Lower leg skin (tissue), 4 donors: Measurements from ENCODE around the gene FYCO1. TPM values are rescaled to one million over a fixed set of nuclear protein-coding genes. Genes with fewer than 3 reads are reported as not detected.

Experiments used
- DNase-seq, 2 donors: peaks; one replicate each; pipeline ENCODE4 v3.0.0-alpha.2; 2019; ENCODE audit warnings: low spot score in 2 of 2
- H3K4me3 ChIP-seq: fragments of 200-600 bp; sonication (generic); 2 replicates; pipeline ENCODE4 v1.5.1; 2017; ENCODE audit warnings: mild to moderate bottlenecking, low read depth; ENCODE audit not compliant: poor library complexity, severe bottlenecking
- CTCF ChIP-seq, 3 donors: fragments of 450-650 bp; IDR thresholded peaks; one replicate each; pipeline ENCODE4 v1.5.1; 2016; ENCODE audit warnings: antibody characterized with exemption in 3 of 3, mild to moderate bottlenecking in 3 of 3, moderate library complexity in 2 of 3
- POLR2A ChIP-seq, 2 donors: fragments of 450-650 bp; IDR thresholded peaks; one replicate each; pipeline ENCODE4 v1.6.1; 2016 to 2017; ENCODE audit warnings: antibody characterized with exemption in 2 of 2, mild to moderate bottlenecking in 1 of 2, moderate library complexity in 1 of 2
- WGBS, 2 donors: methylation state at CpG; one replicate each; pipeline ENCODE4 v1.1.5; 2018; 5-methylcytosine and 5-hydroxymethylcytosine counted together
- intact Hi-C: fragments of 100-400 bp; cut with DNase I; formaldehyde crosslinking; loops from one replicate; pipeline ENCODE4 v1.15.0; 2023; ENCODE audit warnings: low total_unique reads
- total RNA-seq, 4 donors: library from RNA; depleted of rRNA; stranded (reverse); fragments of >200 nt; gene quantifications; one replicate each; pipeline ENCODE4 v1.1.0, GENCODE V29; 2016

FYCO1 gene
- total RNA-seq, 4 donors from 2014 or later, result 35.0 to 57.0 (median 51.3) TPM

GRCh38 chr3:46024131-46024530 lies 28.5 kb upstream of the FYCO1 start:
- TF ChIP-seq CTCF (IDR thresholded peaks at IDR 0.05), result no peak
- TF ChIP-seq POLR2A (IDR thresholded peaks at IDR 0.05), result no peak

GRCh38 chr3:46022909-46023785 lies 27.5 kb upstream of the FYCO1 start:
- DNase-seq, result no peak
- no peak overlapping the region for H3K4me3 ChIP-seq
- intact Hi-C loops, result no loop called here
- no peak for TF ChIP-seq CTCF (IDR thresholded peaks at IDR 0.05)
- TF ChIP-seq POLR2A (IDR thresholded peaks at IDR 0.05), result no peak
- 91 to 94% methylated on average over 34 of the region's 34 CpGs for WGBS, 2 donors

More at GRCh38 chr3:46024131-46024530, 28.5 kb upstream of the FYCO1 start:
- no peak overlapping the region for H3K4me3 ChIP-seq
- 58 to 62% methylated on average over 3 of the region's 3 CpGs for WGBS, 2 donors
- no peak for DNase-seq
- intact Hi-C loops, result no loop called here

GRCh38 chr3:46021516-46021915 lies 25.9 kb upstream of the FYCO1 start:
- 96% methylated on average over 8 of the region's 8 CpGs for WGBS, 2 donors
- intact Hi-C loops, result no loop called here
- no peak for DNase-seq
- TF ChIP-seq POLR2A (IDR thresholded peaks at IDR 0.05) (no peak), CTCF (IDR thresholded peaks at IDR 0.05) (no peak)
- no peak overlapping the region for H3K4me3 ChIP-seq

GRCh38 chr3:46020766-46021510 lies 25.3 kb upstream of the FYCO1 start:
- 96% methylated on average over 37 of the region's 37 CpGs for WGBS, 2 donors
- intact Hi-C loops, result no loop called here

GRCh38 chr3:46019707-46020106 lies 24.1 kb upstream of the FYCO1 start:
- intact Hi-C loops, result no loop called here
- 93 to 100% methylated on average over 1 of the region's 1 CpG for WGBS, 2 donors
- DNase-seq, result no peak
- TF ChIP-seq CTCF (IDR thresholded peaks at IDR 0.05) (no peak), POLR2A (IDR thresholded peaks at IDR 0.05) (no peak)
- no peak overlapping the region for H3K4me3 ChIP-seq

More at GRCh38 chr3:46020766-46021510, 25.3 kb upstream of the FYCO1 start:
- H3K4me3 ChIP-seq, result no peak overlapping the region
- no peak for DNase-seq
- no peak for TF ChIP-seq CTCF (IDR thresholded peaks at IDR 0.05)
- no peak for TF ChIP-seq POLR2A (IDR thresholded peaks at IDR 0.05)
